Loucy (cell line): Measurements from ENCODE around the gene COL13A1.

Source experiments
- EZH2phosphoT487 ChIP-seq: fragments of 200-600 bp; IDR thresholded peaks from 2 replicates; pipeline ENCODE4 v1.6.1; 2018; ENCODE audit warnings: antibody characterized with exemption, mild to moderate bottlenecking, moderate library complexity, borderline replicate concordance
- TF ChIP-seq, protein P1 (sequence below): fragments of 200-600 bp; sonication (generic); conservative IDR thresholded peaks from 2 replicates; pipeline ENCODE4 v1.5.1; 2014; ENCODE audit warnings: mild to moderate bottlenecking, antibody characterized with exemption, low read length

GRCh38 chr10:69894156-69894555, 92.5 kb downstream of the COL13A1 start:
- TF ChIP-seq, protein P1, sequence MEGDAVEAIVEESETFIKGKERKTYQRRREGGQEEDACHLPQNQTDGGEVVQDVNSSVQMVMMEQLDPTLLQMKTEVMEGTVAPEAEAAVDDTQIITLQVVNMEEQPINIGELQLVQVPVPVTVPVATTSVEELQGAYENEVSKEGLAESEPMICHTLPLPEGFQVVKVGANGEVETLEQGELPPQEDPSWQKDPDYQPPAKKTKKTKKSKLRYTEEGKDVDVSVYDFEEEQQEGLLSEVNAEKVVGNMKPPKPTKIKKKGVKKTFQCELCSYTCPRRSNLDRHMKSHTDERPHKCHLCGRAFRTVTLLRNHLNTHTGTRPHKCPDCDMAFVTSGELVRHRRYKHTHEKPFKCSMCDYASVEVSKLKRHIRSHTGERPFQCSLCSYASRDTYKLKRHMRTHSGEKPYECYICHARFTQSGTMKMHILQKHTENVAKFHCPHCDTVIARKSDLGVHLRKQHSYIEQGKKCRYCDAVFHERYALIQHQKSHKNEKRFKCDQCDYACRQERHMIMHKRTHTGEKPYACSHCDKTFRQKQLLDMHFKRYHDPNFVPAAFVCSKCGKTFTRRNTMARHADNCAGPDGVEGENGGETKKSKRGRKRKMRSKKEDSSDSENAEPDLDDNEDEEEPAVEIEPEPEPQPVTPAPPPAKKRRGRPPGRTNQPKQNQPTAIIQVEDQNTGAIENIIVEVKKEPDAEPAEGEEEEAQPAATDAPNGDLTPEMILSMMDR: no peak
- TF ChIP-seq EZH2phosphoT487: no peak
